ELR (cell line): ENCODE measurements around the gene SLC29A2.

Experiments used
- DNase-seq: peaks from one replicate; pipeline ENCODE4 v3.0.0-alpha.2; 2015; ENCODE audit warnings: low read depth

Gene SLC29A2

GRCh38 chr11:66371627-66372415, at the start of gene SLC29A2:
SLC29A2 (minus strand) TSS chr11:66371760; CDS start chr11:66371591, 169 bp downstream.
- DNase-seq, result no peak

GRCh38 chr11:66420671-66421476, 49.3 kb upstream of the SLC29A2 start, which contains the start of gene NPAS4:
NPAS4 (plus strand) TSS chr11:66421035; CDS start chr11:66421180, 145 bp downstream.
- DNase-seq, result no peak

- no peak for DNase-seq
Observed at GRCh38 chr11:66419825-66420224, 48.3 kb upstream of the SLC29A2 start.

- no peak for DNase-seq
Observed at GRCh38 chr11:66418986-66419308, 47.4 kb upstream of the SLC29A2 start.

- DNase-seq, result peak; percentile 90
Observed at GRCh38 chr11:66418168-66418985, 46.8 kb upstream of the SLC29A2 start.

GRCh38 chr11:66417000-66417399, 45.4 kb upstream of the SLC29A2 start:
- no peak for DNase-seq

GRCh38 chr11:66415423-66415822, 43.9 kb upstream of the SLC29A2 start:
- DNase-seq, result no peak

- DNase-seq, result no peak
Observed at GRCh38 chr11:66414120-66414934, 42.8 kb upstream of the SLC29A2 start.

GRCh38 chr11:66413167-66413566, 41.6 kb upstream of the SLC29A2 start:
- DNase-seq, result no peak

GRCh38 chr11:66412110-66412509, 40.5 kb upstream of the SLC29A2 start:
- DNase-seq, result no peak

GRCh38 chr11:66411323-66411722, 39.8 kb upstream of the SLC29A2 start:
- no peak for DNase-seq

GRCh38 chr11:66410191-66410590, 38.6 kb upstream of the SLC29A2 start:
- no peak for DNase-seq

GRCh38 chr11:66409226-66409625, 37.7 kb upstream of the SLC29A2 start:
- DNase-seq, result no peak

GRCh38 chr11:66408488-66409214, 37.1 kb upstream of the SLC29A2 start:
- peak; percentile 85 for DNase-seq

- no peak for DNase-seq
Observed at GRCh38 chr11:66407651-66408050, 36.1 kb upstream of the SLC29A2 start.

GRCh38 chr11:66393954-66394353, 22.4 kb upstream of the SLC29A2 start:
- no peak for DNase-seq

- no peak for DNase-seq
Observed at GRCh38 chr11:66391322-66391721, 19.8 kb upstream of the SLC29A2 start.

- DNase-seq, result peak; percentile 80
Observed at GRCh38 chr11:66388780-66389386, 17.3 kb upstream of the SLC29A2 start.

- DNase-seq, result peak; percentile 85
Observed at GRCh38 chr11:66386171-66387069, 14.9 kb upstream of the SLC29A2 start.
